ENCODE measurements around the gene TNPO1. TPM values are rescaled to one million over a fixed set of nuclear protein-coding genes. Genes with fewer than 3 reads are reported as not detected.

The TNPO1 gene
- polyA plus RNA-seq, 2 of the 4 experiments (the other 2 are of a cell fraction) = 199 to 350 TPM

- TF ChIP-seq CEBPB (IDR thresholded peaks at IDR 0.05) (no peak), RNF2 (IDR thresholded peaks at IDR 0.05; ENCODE audit: borderline replicate concordance, low read depth) (no peak)
Observed at GRCh38 chr5:72814104-72814503, 2.4 kb upstream of the TNPO1 start (continued).

GRCh38 chr5:72814864-72815263 lies 1.6 kb upstream of the TNPO1 start:
- DNase-seq (ENCODE audit: low read depth in 1 of 2, low spot score in 1 of 2) (no peak), ATAC-seq (no peak), FAIRE-seq (peak; percentile 77)
- peak overlapping the region in 1 of 2 experiments; percentile 96; a peak in 2 of 6 replicates for H3K27ac ChIP-seq
- TF ChIP-seq CHD4 (IDR thresholded peaks at IDR 0.05; ENCODE audit: borderline replicate concordance) (no peak), FOXS1 (CRISPR knock-in tag; IDR thresholded peaks at IDR 0.05) (no peak), MAFK (IDR thresholded peaks at IDR 0.05; ENCODE audit: partially characterized antibody) (peak; percentile 78)
- TF ChIP-seq, protein P1, sequence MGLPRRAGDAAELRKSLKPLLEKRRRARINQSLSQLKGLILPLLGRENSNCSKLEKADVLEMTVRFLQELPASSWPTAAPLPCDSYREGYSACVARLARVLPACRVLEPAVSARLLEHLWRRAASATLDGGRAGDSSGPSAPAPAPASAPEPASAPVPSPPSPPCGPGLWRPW (IDR thresholded peaks at IDR 0.05) = no peak
- H3K4me1 ChIP-seq = peaks cover 19% of the 10 kb centered on the region
- POLR2A ChIA-PET = no interaction called here
- peak overlapping the region; percentile 78 for H3K4me2 ChIP-seq
- 61% methylated on average over 1 of the region's 1 CpG for WGBS (ENCODE audit: missing lambda C conversion rate)
- CTCF ChIA-PET = no interaction called here
- H3K4me3 ChIP-seq = no peak overlapping the region; the same call in 2 of the 3 replicates
- 0 out of 3 replicates have a peak, but pooled peaks cover 3% of the 10 kb centered on the region for H3K9me3 ChIP-seq

GRCh38 chr5:72815580-72816283 lies 729 bp upstream of the TNPO1 start:
- peak overlapping the region; percentile 82 for H3K4me3 ChIP-seq
- 1% methylated on average over 13 of the region's 14 CpGs for WGBS (ENCODE audit: missing lambda C conversion rate)
- ChIA-PET POLR2A (interaction anchor here (3.8 kb wide), 1 partner anchor 204 kb away, joined by 21 read pairs; no protein-coding TSS in a partner anchor), CTCF (no interaction called here)
- DNase-seq (ENCODE audit: low read depth in 1 of 2, low spot score in 1 of 2) = peak in 1 of 2 experiments; percentile 30
- H3K4me1 ChIP-seq = peaks cover 28% of the 10 kb centered on the region
- H3K9me3 ChIP-seq = 0 out of 3 replicates have a peak, but pooled peaks cover 3% of the 10 kb centered on the region
- peak overlapping the region; percentile 78 for H3K4me2 ChIP-seq
- ATAC-seq = no peak
- TF ChIP-seq EP300 (IDR thresholded peaks at IDR 0.05) = no peak
- TF ChIP-seq USF2 (IDR thresholded peaks at IDR 0.05) = 0 out of 2 replicates have a peak, but pooled peaks have one; percentile 17
- TF ChIP-seq MAFK (IDR thresholded peaks at IDR 0.05; ENCODE audit: partially characterized antibody) = peak; percentile 75
- TF ChIP-seq RARB (CRISPR knock-in tag; IDR thresholded peaks at IDR 0.05) = no peak
- no peak for FAIRE-seq
- H3K27ac ChIP-seq = peak overlapping the region; percentile 96 to 98

DNA sequence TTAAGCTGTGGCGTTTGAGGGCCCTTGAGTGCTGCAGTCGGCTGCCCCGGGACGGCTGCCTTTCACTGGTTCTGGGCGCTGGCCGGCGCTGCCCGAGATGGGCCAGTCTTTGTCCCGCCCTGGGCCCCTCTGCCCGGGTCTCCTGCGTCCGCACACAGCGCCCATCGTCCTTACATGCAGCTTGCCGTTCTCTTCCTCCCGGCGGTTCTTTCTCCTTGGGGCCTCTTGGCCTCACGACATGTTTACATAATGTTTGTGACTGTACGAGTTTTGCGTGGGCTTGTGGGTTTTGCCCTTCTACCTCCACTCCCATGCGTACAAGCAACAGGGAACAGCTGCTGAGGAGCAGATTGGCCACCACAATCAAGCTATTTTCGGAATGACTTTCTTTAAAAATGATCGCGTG lies 618 bp downstream of the TNPO1 start:
- Histone ChIP-seq H3K4me3 (peak overlapping the region; percentile 82), H3K4me1 (peaks cover 42% of the 10 kb centered on the region), H3K9me3 (0 out of 3 replicates have a peak, but pooled peaks cover 3% of the 10 kb centered on the region), H3K27ac (peak overlapping the region; percentile 96 to 98), H3K4me2 (peak overlapping the region; percentile 90)
- FAIRE-seq = no peak
- ATAC-seq = peak; percentile 62 to 76
- CTCF ChIA-PET = interaction anchor here (1.0 to 5.3 kb wide), 10 partner anchors 18 to 509 kb away, joined by 4 to 60 read pairs (median 6); no protein-coding TSS in a partner anchor
- POLR2A ChIA-PET = interaction anchor here (0.7 to 3.8 kb wide), 10 partner anchors 13 to 497 kb away, joined by 3 to 21 read pairs (median 3); partner anchors contain the start of genes MRPS27 and PTCD2
- WGBS (ENCODE audit: missing lambda C conversion rate) = under 1% methylated on average over 24 of the region's 24 CpGs
- DNase-seq (ENCODE audit: low read depth in 1 of 2, low spot score in 1 of 2) = peak; percentile 22 to 52
- TF ChIP-seq JUN (IDR thresholded peaks at IDR 0.05) (no peak), GATA3 (IDR thresholded peaks at IDR 0.05; ENCODE audit: borderline replicate concordance) (0 out of 2 replicates have a peak, but pooled peaks have one; percentile 7)

DNA sequence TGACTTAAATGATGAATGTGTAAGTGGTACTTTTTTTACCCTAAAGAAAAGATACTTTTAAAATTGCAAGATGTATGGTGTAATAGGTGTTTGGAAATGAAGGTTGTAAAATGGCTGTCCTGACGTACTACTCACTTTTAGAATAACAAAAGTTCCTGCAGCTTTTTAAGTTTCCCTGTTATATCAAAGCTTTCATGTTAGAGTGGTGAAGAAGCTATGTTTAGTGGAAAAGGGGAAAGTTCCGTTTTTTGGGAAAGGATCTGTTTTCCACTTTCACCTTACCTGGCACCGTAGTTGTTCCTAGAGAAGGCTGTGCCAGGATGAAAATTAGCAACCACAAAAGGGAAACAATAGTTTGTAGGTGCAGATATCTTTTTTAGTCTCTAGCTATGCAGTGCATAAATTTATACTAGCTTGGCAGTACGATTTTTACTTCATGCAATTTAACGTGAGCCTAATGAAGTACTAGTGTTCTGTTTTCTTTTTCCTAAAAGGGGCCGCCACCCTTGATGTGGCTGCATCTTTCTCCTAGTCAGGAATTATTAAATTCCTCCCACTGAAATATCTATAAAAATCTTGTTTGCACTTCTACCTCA lies 1.3 kb downstream of the TNPO1 start:
- TF ChIP-seq MAZ (IDR thresholded peaks at IDR 0.05; ENCODE audit: borderline replicate concordance, low read depth, low read length) = no peak
- peak in 1 of 2 experiments; percentile 32; a peak in 1 of 4 replicates for TF ChIP-seq CEBPB (IDR thresholded peaks at IDR 0.05)
- 0 out of 2 replicates have a peak, but pooled peaks have one; percentile 56 for TF ChIP-seq HMGXB4 (CRISPR knock-in tag; IDR thresholded peaks at IDR 0.05; ENCODE audit: borderline replicate concordance)
- 0 out of 2 replicates have a peak, but pooled peaks have one; percentile 45 for TF ChIP-seq TFCP2L1 (CRISPR knock-in tag; IDR thresholded peaks at IDR 0.05)
- H3K4me3 ChIP-seq = peak overlapping the region; percentile 82
- H3K9me3 ChIP-seq = 0 out of 3 replicates have a peak, but pooled peaks cover under 1% of the 10 kb centered on the region
- no peak for DNase-seq (ENCODE audit: low read depth in 1 of 2, low spot score in 1 of 2)
- no peak for FAIRE-seq
- ChIA-PET POLR2A (interaction anchor here (1.0 to 3.8 kb wide), 5 partner anchors 16 to 454 kb away, joined by 3 to 21 read pairs (median 4); no protein-coding TSS in a partner anchor), CTCF (interaction anchor here (0.8 to 5.3 kb wide), 16 partner anchors 9 to 456 kb away, joined by 3 to 60 read pairs (median 6); no protein-coding TSS in a partner anchor)
- peaks cover 49% of the 10 kb centered on the region for H3K4me1 ChIP-seq
- peak overlapping the region; percentile 96 to 98 for H3K27ac ChIP-seq
- peak overlapping the region; percentile 90 for H3K4me2 ChIP-seq
- ATAC-seq = no peak
- WGBS (ENCODE audit: missing lambda C conversion rate) = 4% methylated on average over 6 of the region's 6 CpGs

Measured in A549 (cell line).